GM21447 (cell line): ENCODE measurements around the gene PRKD1.
"Not testable (repeated sequence)": the region's sequence is repeated elsewhere in the genome, so short reads cannot be mapped to it uniquely, and the experiment has no call there.

Experiments
- ATAC-seq: cut with Tn5 transposase; IDR thresholded peaks from one replicate; pipeline ENCODE4 v1.9.1; 2021; ENCODE audit not compliant: unreplicated experiment

PRKD1 gene

GRCh38 chr14:29749829-29750228 lies 177.8 kb downstream of the PRKD1 start:
- ATAC-seq = no peak

- no peak for ATAC-seq
These were observed 178.3 kb downstream of the PRKD1 start for GRCh38 chr14:29749327-29749726.

GRCh38 chr14:29745863-29746262 lies 181.8 kb downstream of the PRKD1 start:
- ATAC-seq = no peak

GRCh38 chr14:29743531-29743930 lies 184.1 kb downstream of the PRKD1 start:
- ATAC-seq = no peak

GRCh38 chr14:29741909-29742401 lies 185.7 kb downstream of the PRKD1 start:
- ATAC-seq = no peak

- no peak for ATAC-seq
These were observed 187.2 kb downstream of the PRKD1 start for GRCh38 chr14:29740491-29740890.

GRCh38 chr14:29738950-29739349 lies 188.7 kb downstream of the PRKD1 start:
- no peak for ATAC-seq

- ATAC-seq = no peak
These were observed 189.6 kb downstream of the PRKD1 start for GRCh38 chr14:29738056-29738455.

- no peak for ATAC-seq
These were observed 192.2 kb downstream of the PRKD1 start for GRCh38 chr14:29735459-29735858.

GRCh38 chr14:29734732-29735131 lies 192.9 kb downstream of the PRKD1 start:
- ATAC-seq = no peak

- ATAC-seq = not testable (repeated sequence)
These were observed 200.9 kb downstream of the PRKD1 start for GRCh38 chr14:29726560-29727331.

GRCh38 chr14:29724991-29725390 lies 202.7 kb downstream of the PRKD1 start:
- ATAC-seq = no peak

- no peak for ATAC-seq
These were observed 204.8 kb downstream of the PRKD1 start for GRCh38 chr14:29722831-29723230.

- ATAC-seq = no peak
These were observed 206.1 kb downstream of the PRKD1 start for GRCh38 chr14:29721586-29721985.

GRCh38 chr14:29717901-29718300 lies 209.7 kb downstream of the PRKD1 start:
- ATAC-seq = no peak

GRCh38 chr14:29716150-29716549 lies 211.5 kb downstream of the PRKD1 start:
- ATAC-seq = no peak

- no peak for ATAC-seq
These were observed 215.0 kb downstream of the PRKD1 start for GRCh38 chr14:29712601-29713000.

- ATAC-seq = no peak
These were observed 217.6 kb downstream of the PRKD1 start for GRCh38 chr14:29710015-29710414.

- no peak for ATAC-seq
These were observed 218.2 kb downstream of the PRKD1 start for GRCh38 chr14:29709490-29709889.

GRCh38 chr14:29706700-29707099 lies 220.9 kb downstream of the PRKD1 start:
- ATAC-seq = no peak

GRCh38 chr14:29705801-29706200 lies 221.8 kb downstream of the PRKD1 start:
- ATAC-seq = no peak

- ATAC-seq = not testable (repeated sequence)
These were observed 238.1 kb downstream of the PRKD1 start for GRCh38 chr14:29689597-29689996.

GRCh38 chr14:29687866-29688265 lies 239.8 kb downstream of the PRKD1 start:
- no peak for ATAC-seq
